ENCODE data around the gene SGPP2. TPM values are rescaled to one million over a fixed set of nuclear protein-coding genes. Genes with fewer than 3 reads are reported as not detected.
A peak's percentile ranks its signal among the peaks of the same experiment; 100 is the strongest.

Gene SGPP2
- total RNA-seq, 1 experiment from 2014 or later = not detected

- no peak overlapping the region for H3K27ac ChIP-seq (ENCODE audit: insufficient read length, low read depth, low read length)
- no peak overlapping the region for H3K23ac ChIP-seq (ENCODE audit: insufficient read length, low read depth, low read length)
- no peaks in the 10 kb centered on the region for H3K23me2 ChIP-seq (ENCODE audit: insufficient read length, low read depth, low read length, poor library complexity, severe bottlenecking)
- H4K20me1 ChIP-seq (ENCODE audit: control insufficient read depth, insufficient read depth, insufficient read length) = no peaks in the 10 kb centered on the region
- no peaks in the 10 kb centered on the region for H3K79me1 ChIP-seq (ENCODE audit: insufficient read depth, low read depth, low read length, poor library complexity, severe bottlenecking)
- H4K8ac ChIP-seq (replicated peaks; ENCODE audit: insufficient read length, low read depth, low read length) = no peak overlapping the region
- no peak overlapping the region for H3K18ac ChIP-seq (ENCODE audit: insufficient read length, low read depth, low read length)
- no peaks in the 10 kb centered on the region for H3K79me2 ChIP-seq (ENCODE audit: insufficient read depth, low read length)
- H2BK15ac ChIP-seq (ENCODE audit: low read depth, low read length) = no peak overlapping the region
- no peak overlapping the region for H3K14ac ChIP-seq (ENCODE audit: insufficient read depth, low read length)
- H4K5ac ChIP-seq (ENCODE audit: insufficient read length, low read depth, low read length) = no peak overlapping the region
- H3K27me3 ChIP-seq (ENCODE audit: insufficient read depth, low read length) = no peaks in the 10 kb centered on the region
- H3K4me1 ChIP-seq (ENCODE audit: insufficient read depth, low read length) = peaks cover 4% of the 10 kb centered on the region
- H2BK120ac ChIP-seq (ENCODE audit: low read depth, low read length, poor library complexity, severe bottlenecking) = no peak overlapping the region
- Mint-ChIP-seq H3K27me3 (ENCODE audit: low read depth) (peaks cover 9% of the 10 kb centered on the region), H3K9me3 (no peaks in the 10 kb centered on the region), H3K27ac (peak overlapping the region in 1 of 3 experiments; percentile 73; a peak in 2 of 7 replicates), H3K4me1 (peaks cover 17 to 23% of the 10 kb centered on the region in 2 experiments), H3K36me3 (ENCODE audit: insufficient read depth in 1 of 3, low read depth in 3 of 3) (no peaks in the 10 kb centered on the region), H3K4me3 (no peak overlapping the region; a peak in 1 of 5 replicates)
- no peak overlapping the region for H3K4ac ChIP-seq (ENCODE audit: low read depth, low read length)
- peak; percentile 53 for DNase-seq
- H2AFZ ChIP-seq (ENCODE audit: low read length) = no peak overlapping the region
- H4K91ac ChIP-seq (ENCODE audit: insufficient read length, low read depth, low read length) = no peak overlapping the region
- no peak overlapping the region for H2BK20ac ChIP-seq (ENCODE audit: low read depth, low read length, poor library complexity, severe bottlenecking)
- TF ChIP-seq CTCF (conservative IDR thresholded peaks at IDR 0.05) = peak; percentile 23; the same call in 2 of the 3 replicates
- H3K9me3 ChIP-seq (ENCODE audit: control insufficient read depth, low read depth, low read length) = no peaks in the 10 kb centered on the region
- H3T11ph ChIP-seq (ENCODE audit: low read length) = no peak overlapping the region
- H3K4me2 ChIP-seq (ENCODE audit: insufficient read depth, insufficient read length, low read length) = no peak overlapping the region
- H2BK5ac ChIP-seq (ENCODE audit: insufficient read length, low read length) = no peak overlapping the region
- no peak overlapping the region for H2AK5ac ChIP-seq (ENCODE audit: insufficient read length, low read length)
- H3K9ac ChIP-seq (ENCODE audit: extremely low read depth, insufficient read length, low read length) = no peak overlapping the region
- no peak overlapping the region for H2BK12ac ChIP-seq (ENCODE audit: insufficient read length, low read depth, low read length)
- no CpG with 5 or more reads among the region's 3 CpGs for WGBS (ENCODE audit: extremely low coverage, insufficient read length, low lambda C conversion rate)
- H3K56ac ChIP-seq (ENCODE audit: insufficient read length, low read depth, low read length) = no peak overlapping the region
Measured at GRCh38 chr2:222548992-222549391, 124.6 kb downstream of the SGPP2 start.

All from H9 (cell line).